ENCODE results near the gene ARHGAP10. TPM values are rescaled to one million over a fixed set of nuclear protein-coding genes. Genes with fewer than 3 reads are reported as not detected.
"Not testable (repeated sequence)": the region's sequence is repeated elsewhere in the genome, so short reads cannot be mapped to it uniquely, and the experiment has no call there.

The ARHGAP10 gene
- total RNA-seq, 1 experiment from 2014 or later, result 25.0 TPM

- Histone ChIP-seq H3K4me1 (peaks cover 7% of the 10 kb centered on the region; the same call in 1 of the 2 replicates), H3K4me3 (no peak overlapping the region), H3K27ac (no peak overlapping the region), H3K36me3 (peaks cover 2% of the 10 kb centered on the region; the same call in 1 of the 2 replicates), H3K9me3 (replicated peaks) (no peaks in the 10 kb centered on the region), H3K27me3 (no peaks in the 10 kb centered on the region)
- no peak for DNase-seq
Measured at GRCh38 chr4:147865926-147866325, 134.0 kb downstream of the ARHGAP10 start.

- Histone ChIP-seq H3K36me3 (0 out of 2 replicates have a peak, but pooled peaks cover 2% of the 10 kb centered on the region), H3K4me3 (no peak overlapping the region), H3K4me1 (peaks cover 7% of the 10 kb centered on the region; the same call in 1 of the 2 replicates), H3K27me3 (no peaks in the 10 kb centered on the region), H3K9me3 (replicated peaks) (no peaks in the 10 kb centered on the region), H3K27ac (no peak overlapping the region)
- peak; percentile 83 to 95 for DNase-seq
Measured at GRCh38 chr4:147866532-147867271, 134.8 kb downstream of the ARHGAP10 start.

- Histone ChIP-seq H3K36me3 (peaks cover 20% of the 10 kb centered on the region), H3K9me3 (replicated peaks) (no peaks in the 10 kb centered on the region), H3K27me3 (no peaks in the 10 kb centered on the region), H3K4me3 (no peak overlapping the region), H3K4me1 (no peaks in the 10 kb centered on the region), H3K27ac (no peak overlapping the region)
- no peak for DNase-seq
Measured at GRCh38 chr4:147874109-147874508, 142.2 kb downstream of the ARHGAP10 start.

DNA sequence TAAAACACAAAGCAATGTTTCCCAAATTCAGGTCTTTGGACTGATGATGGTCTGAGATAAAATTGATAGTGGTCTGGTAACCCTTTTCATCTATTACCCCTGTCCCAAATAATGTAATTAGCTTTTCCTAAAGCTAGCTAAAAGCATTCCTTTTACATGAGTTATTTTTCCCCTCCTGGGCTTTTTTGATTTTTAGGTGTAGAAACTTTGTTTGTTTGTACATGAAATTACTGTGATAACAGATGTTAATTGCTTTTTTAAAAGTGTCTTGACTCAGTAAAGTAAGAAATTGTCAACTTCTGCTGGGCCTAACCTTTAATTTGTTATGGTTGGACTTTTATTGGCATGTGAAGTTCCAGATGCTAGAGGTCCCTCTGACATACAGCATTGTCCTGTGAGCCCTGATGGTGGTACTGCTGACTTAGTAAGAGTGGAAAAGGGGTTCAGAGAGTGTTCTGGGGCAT is 145.5 kb downstream of the ARHGAP10 start:
- Histone ChIP-seq H3K36me3 (peaks cover 24% of the 10 kb centered on the region), H3K27ac (no peak overlapping the region), H3K27me3 (no peaks in the 10 kb centered on the region), H3K9me3 (replicated peaks) (no peaks in the 10 kb centered on the region), H3K4me1 (no peaks in the 10 kb centered on the region), H3K4me3 (no peak overlapping the region)
- no peak for DNase-seq

DNA sequence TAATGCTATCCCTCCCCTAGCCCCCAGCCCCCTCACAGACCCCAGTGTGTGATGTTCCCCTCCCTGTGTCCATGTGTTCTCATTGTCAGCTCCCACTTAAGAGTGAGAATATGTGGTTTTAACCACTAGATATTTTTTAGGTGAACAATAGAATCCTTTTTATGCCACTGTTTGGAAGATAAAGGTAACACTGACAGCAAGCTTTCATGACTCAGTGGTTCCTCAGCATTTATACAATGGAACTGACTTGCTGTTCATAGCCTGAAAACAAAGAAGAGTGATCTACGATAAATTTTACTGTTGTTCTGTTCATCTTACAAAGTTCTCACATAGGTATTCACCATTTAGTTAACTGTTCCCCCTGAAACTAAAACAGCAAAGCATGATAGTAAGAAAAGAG is 147.8 kb downstream of the ARHGAP10 start:
- Histone ChIP-seq H3K27me3 (no peaks in the 10 kb centered on the region), H3K9me3 (replicated peaks) (no peaks in the 10 kb centered on the region), H3K36me3 (peaks cover 29% of the 10 kb centered on the region), H3K27ac (no peak overlapping the region), H3K4me3 (no peak overlapping the region), H3K4me1 (no peaks in the 10 kb centered on the region)
- no peak for DNase-seq

DNA sequence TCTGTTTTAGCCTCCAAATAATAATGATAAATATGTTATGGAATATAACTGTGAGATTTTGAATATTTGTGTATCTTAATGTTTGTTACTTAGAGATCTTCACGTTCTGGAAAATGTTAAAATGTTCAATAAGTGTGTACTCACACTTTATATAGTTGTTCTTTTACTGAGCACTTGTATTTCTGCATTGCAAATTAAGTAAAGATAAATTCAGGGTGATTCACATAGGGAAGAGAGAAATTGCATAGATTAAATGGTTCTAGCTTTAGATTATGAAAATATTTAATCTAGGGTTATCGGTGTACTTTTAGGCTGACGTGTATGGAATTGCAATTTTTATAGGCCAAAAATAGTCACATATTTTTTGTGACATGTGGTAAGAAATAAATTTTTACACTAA is 148.6 kb downstream of the ARHGAP10 start:
- Histone ChIP-seq H3K36me3 (peaks cover 22% of the 10 kb centered on the region), H3K9me3 (replicated peaks) (no peaks in the 10 kb centered on the region), H3K27ac (no peak overlapping the region), H3K27me3 (no peaks in the 10 kb centered on the region), H3K4me3 (no peak overlapping the region), H3K4me1 (no peaks in the 10 kb centered on the region)
- DNase-seq, result no peak

GRCh38 chr4:147884536-147884935 is 152.6 kb downstream of the ARHGAP10 start:
- Histone ChIP-seq H3K9me3 (replicated peaks) (no peaks in the 10 kb centered on the region), H3K4me1 (no peaks in the 10 kb centered on the region), H3K27me3 (no peaks in the 10 kb centered on the region), H3K4me3 (no peak overlapping the region), H3K36me3 (peaks cover 14% of the 10 kb centered on the region), H3K27ac (no peak overlapping the region)
- no peak for DNase-seq

- DNase-seq; H3K27me3 ChIP-seq; H3K4me1 ChIP-seq; H3K4me3 ChIP-seq; H3K27ac ChIP-seq; H3K9me3 ChIP-seq (replicated peaks): not testable (repeated sequence)
- peaks cover 14% of the 10 kb centered on the region for H3K36me3 ChIP-seq
Measured at GRCh38 chr4:147885216-147885615, 153.3 kb downstream of the ARHGAP10 start.

- no peaks in the 10 kb centered on the region for H3K4me1 ChIP-seq
- peaks cover 6% of the 10 kb centered on the region; the same call in 1 of the 2 replicates for H3K9me3 ChIP-seq (replicated peaks)
- no peak overlapping the region for H3K27ac ChIP-seq
- DNase-seq, result no peak
- no peaks in the 10 kb centered on the region for H3K27me3 ChIP-seq
- peaks cover 7% of the 10 kb centered on the region for H3K36me3 ChIP-seq
- no peak overlapping the region for H3K4me3 ChIP-seq
Measured at GRCh38 chr4:147891476-147892115, 159.7 kb downstream of the ARHGAP10 start.

- no peak for DNase-seq
- no peak overlapping the region for H3K27ac ChIP-seq
- no peak overlapping the region for H3K4me3 ChIP-seq
- H3K4me1 ChIP-seq, result no peaks in the 10 kb centered on the region
- H3K36me3 ChIP-seq, result no peaks in the 10 kb centered on the region; the same call in 1 of the 2 replicates
- H3K9me3 ChIP-seq (replicated peaks), result peaks cover 3% of the 10 kb centered on the region; the same call in 1 of the 2 replicates
- no peaks in the 10 kb centered on the region for H3K27me3 ChIP-seq
Measured at GRCh38 chr4:147899512-147899911, 167.6 kb downstream of the ARHGAP10 start.

GRCh38 chr4:147901388-147901787 is 169.5 kb downstream of the ARHGAP10 start:
- H3K4me3 ChIP-seq, result no peak overlapping the region
- H3K27ac ChIP-seq, result no peak overlapping the region
- no peaks in the 10 kb centered on the region for H3K36me3 ChIP-seq
- DNase-seq, result no peak
- H3K27me3 ChIP-seq, result no peaks in the 10 kb centered on the region
- no peaks in the 10 kb centered on the region for H3K4me1 ChIP-seq
- H3K9me3 ChIP-seq (replicated peaks), result no peaks in the 10 kb centered on the region

- no peak overlapping the region for H3K4me3 ChIP-seq
- H3K4me1 ChIP-seq, result no peaks in the 10 kb centered on the region
- H3K9me3 ChIP-seq (replicated peaks), result no peaks in the 10 kb centered on the region
- no peaks in the 10 kb centered on the region for H3K36me3 ChIP-seq
- no peak overlapping the region for H3K27ac ChIP-seq
- no peaks in the 10 kb centered on the region for H3K27me3 ChIP-seq
- DNase-seq, result no peak
Measured at GRCh38 chr4:147901916-147902315, 170.0 kb downstream of the ARHGAP10 start.

DNA sequence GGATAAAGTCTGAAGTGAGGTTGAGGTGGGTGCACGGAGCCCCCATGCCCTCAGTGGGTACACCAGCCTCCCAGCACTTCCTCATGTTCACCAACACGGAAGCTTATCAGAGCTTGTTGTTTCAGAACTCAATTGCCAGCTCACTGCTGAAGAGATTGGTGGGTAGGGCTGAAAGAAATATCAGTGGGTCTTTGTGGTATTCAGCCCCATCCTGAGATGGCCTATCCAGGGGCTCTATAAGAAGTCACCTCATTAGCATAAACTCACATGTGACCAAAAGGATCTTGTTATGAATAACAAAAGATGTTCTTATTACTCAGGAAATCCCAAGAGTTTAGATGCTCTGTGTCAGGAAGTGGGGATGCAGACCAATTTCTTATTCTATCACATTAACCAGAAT is 177.3 kb downstream of the ARHGAP10 start:
- no peaks in the 10 kb centered on the region for H3K27me3 ChIP-seq
- no peak for DNase-seq
- H3K36me3 ChIP-seq, result peaks cover 5% of the 10 kb centered on the region; the same call in 1 of the 2 replicates
- no peaks in the 10 kb centered on the region for H3K4me1 ChIP-seq
- H3K27ac ChIP-seq, result no peak overlapping the region
- no peak overlapping the region for H3K4me3 ChIP-seq
- no peaks in the 10 kb centered on the region for H3K9me3 ChIP-seq (replicated peaks)

DNA sequence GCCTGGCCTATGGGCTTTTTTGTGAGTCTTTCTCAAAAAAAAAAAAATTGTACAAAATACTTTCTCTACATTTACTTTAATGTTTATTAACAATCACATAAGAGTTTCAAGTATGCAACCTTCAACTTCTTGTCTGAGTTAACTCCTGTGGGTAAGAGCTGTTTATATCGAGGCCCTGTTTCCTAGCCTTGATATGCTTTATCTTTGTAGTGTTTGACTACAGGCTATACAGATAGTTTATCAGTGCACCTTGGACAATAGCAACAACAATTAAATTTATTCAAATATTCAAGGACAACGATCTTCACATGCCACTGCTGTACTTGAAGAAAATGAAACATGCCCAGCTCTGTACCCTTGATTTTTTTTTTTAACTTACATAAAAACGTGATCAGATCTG is 178.4 kb downstream of the ARHGAP10 start:
- Histone ChIP-seq H3K36me3 (peaks cover 5% of the 10 kb centered on the region; the same call in 1 of the 2 replicates), H3K9me3 (replicated peaks) (no peaks in the 10 kb centered on the region), H3K4me1 (no peaks in the 10 kb centered on the region), H3K27me3 (no peaks in the 10 kb centered on the region), H3K27ac (no peak overlapping the region), H3K4me3 (no peak overlapping the region)
- DNase-seq, result no peak

DNA sequence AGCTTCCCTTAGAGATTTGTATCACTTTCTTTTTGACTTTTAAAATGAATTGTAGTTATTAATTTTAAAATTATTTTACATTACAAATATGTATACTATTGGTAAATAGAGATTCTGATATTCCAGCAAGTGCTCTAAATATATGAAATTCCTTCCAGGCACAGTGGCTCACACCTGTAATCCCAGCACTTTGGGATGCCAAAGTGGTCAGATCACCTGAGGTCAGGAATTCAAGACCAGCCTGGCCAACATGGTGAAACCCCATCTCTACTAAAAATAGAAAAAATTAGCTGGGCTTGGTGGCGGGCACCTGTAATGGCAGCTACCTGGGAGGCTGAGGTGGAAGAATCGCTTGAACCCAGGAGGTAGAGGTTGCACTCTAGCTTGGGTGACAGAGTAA is 180.2 kb downstream of the ARHGAP10 start:
- not testable (repeated sequence) for H3K9me3 ChIP-seq (replicated peaks); H3K27ac ChIP-seq; DNase-seq; H3K4me3 ChIP-seq; H3K36me3 ChIP-seq; H3K4me1 ChIP-seq; H3K27me3 ChIP-seq
